ENCODE results near the gene LDLRAD3.

The LDLRAD3 gene

GRCh38 chr11:36146437-36146836 is 202.6 kb downstream of the LDLRAD3 start:
- DNase-seq: no peak

GRCh38 chr11:36147491-36147890 is 203.6 kb downstream of the LDLRAD3 start:
- no peak for DNase-seq

GRCh38 chr11:36148701-36149100 is 204.8 kb downstream of the LDLRAD3 start:
- DNase-seq: no peak

- DNase-seq: peak; percentile 28 to 44
Measured at GRCh38 chr11:36149538-36150242, 205.8 kb downstream of the LDLRAD3 start.

- DNase-seq: no peak
Measured at GRCh38 chr11:36150986-36151385, 207.1 kb downstream of the LDLRAD3 start.

- DNase-seq: no peak
Measured at GRCh38 chr11:36151933-36152580, 208.2 kb downstream of the LDLRAD3 start.

- DNase-seq: no peak
Measured at GRCh38 chr11:36153551-36153950, 209.7 kb downstream of the LDLRAD3 start.

GRCh38 chr11:36155124-36155561 is 211.3 kb downstream of the LDLRAD3 start:
- DNase-seq: no peak

GRCh38 chr11:36155770-36156160 is 211.9 kb downstream of the LDLRAD3 start:
- no peak for DNase-seq

- no peak for DNase-seq
Measured at GRCh38 chr11:36156161-36156816, 212.4 kb downstream of the LDLRAD3 start.

- DNase-seq: no peak
Measured at GRCh38 chr11:36156817-36157519, 213.1 kb downstream of the LDLRAD3 start.

- DNase-seq: no peak
Measured at GRCh38 chr11:36160091-36160490, 216.2 kb downstream of the LDLRAD3 start.

- no peak for DNase-seq
Measured at GRCh38 chr11:36161572-36161971, 217.7 kb downstream of the LDLRAD3 start.

GRCh38 chr11:36162006-36162882 is 218.4 kb downstream of the LDLRAD3 start:
- DNase-seq: no peak

- DNase-seq: no peak
Measured at GRCh38 chr11:36162883-36163434, 219.1 kb downstream of the LDLRAD3 start.

GRCh38 chr11:36164506-36165250 is 220.8 kb downstream of the LDLRAD3 start:
- no peak for DNase-seq

GRCh38 chr11:36165621-36166397 is 221.9 kb downstream of the LDLRAD3 start:
- DNase-seq: no peak

- no peak for DNase-seq
Measured at GRCh38 chr11:36167073-36167472, 223.2 kb downstream of the LDLRAD3 start.

GRCh38 chr11:36167729-36168128 is 223.9 kb downstream of the LDLRAD3 start:
- DNase-seq: no peak

- DNase-seq: no peak
Measured at GRCh38 chr11:36177836-36178235, 234.0 kb downstream of the LDLRAD3 start.
